Testis (tissue), 3 donors: Measurements from ENCODE around the gene CD200R1. TPM values are rescaled to one million over a fixed set of nuclear protein-coding genes. Genes with fewer than 3 reads are reported as not detected.

Source experiments
- DNase-seq: peaks from one replicate; pipeline ENCODE4 v3.0.0-alpha.2; 2019
- H3K27ac ChIP-seq, 2 donors: fragments of 200-600 bp; sonication (generic); one replicate each; pipeline ENCODE4 v1.5.1; 2019
- H3K27me3 ChIP-seq: fragments of 200-600 bp; sonication (generic); one replicate; pipeline ENCODE4 v1.5.1; 2019
- H3K36me3 ChIP-seq: fragments of 200-600 bp; sonication (generic); one replicate; pipeline ENCODE4 v1.5.1; 2017; ENCODE audit warnings: low read depth; ENCODE audit errors: missing control alignments
- H3K4me1 ChIP-seq: fragments of 200-600 bp; sonication (generic); one replicate; pipeline ENCODE4 v1.5.1; 2019
- H3K4me3 ChIP-seq, 2 donors: fragments of 200-600 bp; sonication (generic); one replicate each; pipeline ENCODE4 v1.5.1; 2017 to 2019
- H3K9me3 ChIP-seq: fragments of 200-600 bp; sonication (generic); one replicate; pipeline ENCODE4 v1.5.1; 2017
- CTCF ChIP-seq, 3 experiments: fragments of 450-650 bp in 2 of 3; fragments of 200-600 bp in 1 of 3; sonication (generic) in 1 of 3; IDR thresholded peaks; one replicate each; pipeline ENCODE4 v1.5.1; 2016 to 2019; ENCODE audit warnings: antibody characterized with exemption in 3 of 3, mild to moderate bottlenecking in 2 of 3, moderate library complexity in 1 of 3
- POLR2A ChIP-seq: fragments of 450-650 bp; IDR thresholded peaks from one replicate; pipeline ENCODE4 v1.6.1; 2017; ENCODE audit warnings: antibody characterized with exemption, mild to moderate bottlenecking, moderate library complexity
- WGBS, 2 donors: methylation state at CpG; one replicate each; pipeline ENCODE4 v1.1.5; 2018; 5-methylcytosine and 5-hydroxymethylcytosine counted together
- intact Hi-C: fragments of 100-400 bp; cut with DNase I; formaldehyde crosslinking; loops from one replicate; pipeline ENCODE4 v1.15.1; 2023; ENCODE audit warnings: low total_unique reads
- polyA plus RNA-seq: library from polyadenylated mRNA; stranded (reverse); fragments of 350-450 nt; fragmentation: Illumina TruSeq; extraction: RNeasy Lipid Tissue Mini Kit (QIAGEN cat#74804); gene quantifications from one replicate; pipeline ENCODE4 v1.2.3, GENCODE V29; 2014; ENCODE audit warnings: low read depth, low replicate concordance; ENCODE audit not compliant: insufficient read depth
- total RNA-seq, 2 donors: library from RNA; depleted of rRNA; stranded (reverse); fragments of >200 nt; gene quantifications; one replicate each; pipeline ENCODE4 v1.2.3, GENCODE V29; 2016

CD200R1 gene
- total and polyA plus RNA-seq, 3 donors from 2014 or later = 1.3 to 1.7 (median 1.5) TPM

DNA sequence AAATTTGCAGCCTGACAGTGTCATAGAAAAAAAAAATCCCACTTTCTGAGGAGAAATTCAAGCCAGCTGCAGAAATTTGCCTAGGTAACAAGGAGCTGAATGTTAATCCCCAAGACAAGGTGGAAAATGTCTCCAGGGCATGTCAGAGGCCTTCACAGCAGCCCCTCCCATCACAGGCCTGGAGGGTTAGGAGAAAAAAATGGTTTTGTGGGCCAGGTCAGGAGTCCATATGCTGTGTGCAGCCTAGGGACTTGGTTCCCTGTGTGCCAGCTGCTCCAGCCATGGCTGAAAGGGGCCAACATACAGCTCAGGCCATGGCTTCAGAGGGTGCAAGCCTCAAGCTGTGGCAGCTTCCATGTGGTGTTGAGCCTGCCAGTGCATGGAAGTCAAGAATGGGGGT is 11.2 kb downstream of the CD200R1 start:
- no peaks in the 10 kb centered on the region for H3K27me3 ChIP-seq
- DNase-seq = no peak
- H3K9me3 ChIP-seq = no peaks in the 10 kb centered on the region
- H3K27ac ChIP-seq = no peak overlapping the region
- TF ChIP-seq POLR2A (no peak), CTCF (IDR thresholded peaks at IDR 0.05) (no peak)
- intact Hi-C loops = no loop called here
- no peaks in the 10 kb centered on the region for H3K36me3 ChIP-seq
- peaks cover 8% of the 10 kb centered on the region for H3K4me1 ChIP-seq
- no peak overlapping the region for H3K4me3 ChIP-seq

GRCh38 chr3:112958811-112959560 is 15.9 kb downstream of the CD200R1 start:
- TF ChIP-seq POLR2A = no peak
- no peaks in the 10 kb centered on the region for H3K27me3 ChIP-seq
- intact Hi-C loops = no loop called here
- no peak for DNase-seq
- no peak overlapping the region for H3K4me3 ChIP-seq
- no peaks in the 10 kb centered on the region for H3K9me3 ChIP-seq
- no peak overlapping the region for H3K27ac ChIP-seq
- no peaks in the 10 kb centered on the region for H3K4me1 ChIP-seq
- WGBS, 2 donors = 51 to 67% methylated on average over 6 of the region's 6 CpGs
- no peaks in the 10 kb centered on the region for H3K36me3 ChIP-seq

DNA sequence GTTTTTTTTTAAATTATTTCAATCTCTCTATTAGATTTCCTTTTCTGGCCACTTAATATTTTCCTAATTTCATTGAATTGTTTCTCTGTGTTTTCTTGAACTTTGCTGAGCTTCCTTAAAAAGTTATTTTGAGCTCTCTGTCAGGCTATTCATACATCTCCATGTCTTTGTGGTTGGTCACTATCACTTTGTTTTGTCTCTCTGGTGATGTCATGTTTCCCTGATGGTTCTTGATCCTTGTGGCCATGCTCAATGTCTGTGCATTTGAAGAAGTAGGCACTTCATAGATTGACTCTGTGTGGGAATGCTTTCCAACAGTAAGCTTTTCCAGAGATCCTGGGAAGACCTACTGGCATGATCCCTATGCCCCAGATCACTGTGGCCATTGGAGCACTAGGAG is 18.6 kb downstream of the CD200R1 start:
- no peaks in the 10 kb centered on the region for H3K27me3 ChIP-seq
- H3K4me3 ChIP-seq = no peak overlapping the region
- no peak for TF ChIP-seq POLR2A
- no peak for TF ChIP-seq CTCF (IDR thresholded peaks at IDR 0.05)
- H3K36me3 ChIP-seq = no peaks in the 10 kb centered on the region
- H3K27ac ChIP-seq = no peak overlapping the region
- no peak for DNase-seq
- H3K9me3 ChIP-seq = no peaks in the 10 kb centered on the region
- intact Hi-C loops = no loop called here
- H3K4me1 ChIP-seq = no peaks in the 10 kb centered on the region

DNA sequence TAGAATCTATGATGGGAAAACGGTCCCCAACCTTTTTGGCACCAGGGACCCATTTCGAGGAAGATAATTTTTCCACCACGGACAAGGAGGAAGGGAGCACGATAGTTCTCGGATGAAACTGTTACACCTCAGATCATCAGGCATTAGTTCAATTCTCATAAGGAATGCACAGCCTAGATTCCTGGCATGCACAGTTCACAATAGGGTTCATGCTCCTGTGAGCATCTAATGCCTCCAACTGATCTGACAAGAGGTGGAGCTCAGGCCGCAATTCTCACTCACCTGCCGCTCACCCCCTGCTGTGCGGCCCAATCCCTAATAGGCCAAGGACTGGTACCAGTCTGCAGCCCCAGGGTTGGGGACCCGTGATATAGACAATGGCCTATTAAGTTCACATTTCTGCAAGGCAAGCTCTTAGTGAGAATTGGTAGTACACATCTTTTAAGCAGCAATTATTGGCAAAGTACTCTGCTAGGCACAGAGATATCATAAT is 26.5 kb downstream of the CD200R1 start:
- DNase-seq = no peak
- TF ChIP-seq POLR2A (no peak), CTCF (IDR thresholded peaks at IDR 0.05) (no peak)
- Histone ChIP-seq H3K4me3 (no peak overlapping the region), H3K36me3 (no peaks in the 10 kb centered on the region), H3K9me3 (no peaks in the 10 kb centered on the region), H3K27me3 (no peaks in the 10 kb centered on the region), H3K27ac (no peak overlapping the region), H3K4me1 (no peaks in the 10 kb centered on the region)
- WGBS, 2 donors = 72 to 79% methylated on average over 6 to 9 of the region's 9 CpGs
- intact Hi-C loops = no loop called here

DNA sequence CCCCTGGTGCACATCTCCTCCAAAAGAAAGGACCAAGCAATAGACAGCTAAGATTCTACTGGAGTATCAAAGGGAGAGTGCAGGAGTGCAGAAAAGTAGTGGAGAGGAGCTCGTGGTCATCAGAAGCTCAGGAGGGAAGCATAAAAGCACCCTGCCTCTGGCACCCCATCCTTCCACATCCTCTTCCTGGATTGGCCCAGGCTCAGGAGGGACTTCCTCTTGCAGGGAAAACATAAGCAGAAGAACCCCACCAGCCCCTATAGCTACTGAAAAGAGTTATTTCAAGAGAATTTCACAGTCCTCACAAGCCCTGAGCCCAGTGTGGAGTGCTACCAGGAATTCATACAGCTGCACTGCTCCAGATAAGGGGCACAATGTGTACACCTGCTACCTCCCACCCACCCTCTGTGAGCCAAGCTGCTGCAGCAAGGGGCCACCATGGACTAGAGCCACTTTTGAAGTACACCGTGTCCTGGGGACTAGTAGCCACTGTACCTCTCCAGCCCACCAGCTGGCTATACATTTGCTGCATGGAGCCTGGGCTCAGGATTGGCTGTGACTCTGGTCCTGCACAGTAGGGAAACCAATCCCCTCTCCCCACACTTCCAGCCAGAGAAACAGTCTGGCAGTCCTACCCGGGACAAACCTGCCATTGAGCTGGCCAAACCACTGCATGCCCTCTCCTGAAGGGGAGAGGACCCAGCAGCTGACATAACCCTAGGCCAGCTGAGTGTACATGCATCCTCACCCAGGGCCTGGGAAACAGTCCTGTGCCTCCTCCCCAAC is 43.0 kb downstream of the CD200R1 start:
- Histone ChIP-seq H3K4me3 (no peak overlapping the region), H3K4me1 (no peaks in the 10 kb centered on the region), H3K27me3 (no peaks in the 10 kb centered on the region), H3K9me3 (no peaks in the 10 kb centered on the region), H3K36me3 (no peaks in the 10 kb centered on the region), H3K27ac (no peak overlapping the region)
- TF ChIP-seq POLR2A (no peak), CTCF (IDR thresholded peaks at IDR 0.05) (no peak)
- DNase-seq = no peak
- intact Hi-C loops = no loop called here
- 73 to 88% methylated on average over 1 to 3 of the region's 3 CpGs for WGBS, 2 donors
